Uterus (tissue), 2 donors: ENCODE measurements around the gene KIRREL3.

ENCODE experiments used
- CTCF ChIP-seq, 4 experiments: fragments of 200-600 bp in 2 of 4; fragments of 450-650 bp in 2 of 4; sonication (generic) in 2 of 4; IDR thresholded peaks; one replicate each; pipeline ENCODE4 v1.5.1; 2016 to 2019; ENCODE audit warnings: antibody characterized with exemption in 4 of 4, mild to moderate bottlenecking in 2 of 4, moderate library complexity in 1 of 4
- POLR2A ChIP-seq, 2 donors: fragments of 450-650 bp; IDR thresholded peaks; one replicate each; pipeline ENCODE4 v1.6.1; 2016; ENCODE audit warnings: antibody characterized with exemption in 2 of 2, mild to moderate bottlenecking in 1 of 2, moderate library complexity in 1 of 2

- no peak for TF ChIP-seq CTCF (IDR thresholded peaks at IDR 0.05)
- no peak for TF ChIP-seq POLR2A (IDR thresholded peaks at IDR 0.05)
These were observed 276.9 kb downstream of the KIRREL3 start for GRCh38 chr11:126723665-126724045.
